Mucosa of gallbladder (tissue), 1 donor: Measurements from ENCODE around the gene MAP1LC3B. TPM values are rescaled to one million over a fixed set of nuclear protein-coding genes. Genes with fewer than 3 reads are reported as not detected.
"Not testable (repeated sequence)": the region's sequence is repeated elsewhere in the genome, so short reads cannot be mapped to it uniquely, and the experiment has no call there.

ENCODE experiments used
- DNase-seq: peaks from one replicate; pipeline ENCODE4 v3.0.0-alpha.2; 2020; ENCODE audit warnings: low spot score
- total RNA-seq: library from RNA; stranded (reverse); gene quantifications from one replicate; pipeline ENCODE4 v1.2.1, GENCODE V29; 2021
- donor health status: DM: no; HTN: no; CAD: no.

The MAP1LC3B gene
- total RNA-seq, 1 donor from 2014 or later: 55.9 TPM

- no peak for DNase-seq
Observed at GRCh38 chr16:87360862-87361610, 31.1 kb upstream of the MAP1LC3B start.

GRCh38 chr16:87361916-87362619 lies 30.1 kb upstream of the MAP1LC3B start:
- DNase-seq: no peak

GRCh38 chr16:87362828-87363559 lies 29.1 kb upstream of the MAP1LC3B start:
- DNase-seq: not testable (repeated sequence)

GRCh38 chr16:87363771-87364455 lies 28.2 kb upstream of the MAP1LC3B start:
- peak; percentile 42 for DNase-seq

- no peak for DNase-seq
Observed at GRCh38 chr16:87365021-87365713, 27.0 kb upstream of the MAP1LC3B start.

- DNase-seq: no peak
Observed at GRCh38 chr16:87366288-87366687, 25.8 kb upstream of the MAP1LC3B start.

- no peak for DNase-seq
Observed at GRCh38 chr16:87366930-87367329, 25.2 kb upstream of the MAP1LC3B start.

GRCh38 chr16:87367529-87367928 lies 24.6 kb upstream of the MAP1LC3B start:
- no peak for DNase-seq

- no peak for DNase-seq
Observed at GRCh38 chr16:87368029-87368770, 23.9 kb upstream of the MAP1LC3B start.

- no peak for DNase-seq
Observed at GRCh38 chr16:87369117-87369765, 22.9 kb upstream of the MAP1LC3B start.

- DNase-seq: no peak
Observed at GRCh38 chr16:87369796-87370719, 22.1 kb upstream of the MAP1LC3B start.

GRCh38 chr16:87371261-87371866 lies 20.8 kb upstream of the MAP1LC3B start:
- DNase-seq: peak; percentile 42

- no peak for DNase-seq
Observed at GRCh38 chr16:87372305-87372704, 19.8 kb upstream of the MAP1LC3B start.

GRCh38 chr16:87374313-87374712 lies 17.8 kb upstream of the MAP1LC3B start:
- no peak for DNase-seq

GRCh38 chr16:87375426-87376135 lies 16.6 kb upstream of the MAP1LC3B start:
- no peak for DNase-seq

GRCh38 chr16:87376660-87377059 lies 15.5 kb upstream of the MAP1LC3B start:
- DNase-seq: no peak

- not testable (repeated sequence) for DNase-seq
Observed at GRCh38 chr16:87379312-87379752, 12.8 kb upstream of the MAP1LC3B start.

- DNase-seq: no peak
Observed at GRCh38 chr16:87380403-87380802, 11.7 kb upstream of the MAP1LC3B start.
